Hepatocyte (in vitro differentiated cells): ENCODE results near the gene GNAO1.

Source experiments
- EZH2 ChIP-seq: fragments of 200-600 bp; sonication (generic); IDR thresholded peaks from 2 replicates; pipeline ENCODE4 v1.6.1; 2016; ENCODE audit warnings: antibody characterized with exemption, mild to moderate bottlenecking, borderline replicate concordance
- EZH2phosphoT487 ChIP-seq: fragments of 200-600 bp; sonication (generic); IDR thresholded peaks from one replicate; pipeline ENCODE4 v1.6.1; 2018; ENCODE audit warnings: antibody characterized with exemption, mild to moderate bottlenecking, low read depth, moderate library complexity; ENCODE audit not compliant: unreplicated experiment, severe bottlenecking
- TF ChIP-seq, protein P1 (sequence below): fragments of 200-600 bp; sonication (generic); IDR thresholded peaks from 2 replicates; pipeline ENCODE4 v1.5.1; 2016; ENCODE audit warnings: antibody characterized with exemption, mild to moderate bottlenecking; ENCODE audit not compliant: poor library complexity

DNA sequence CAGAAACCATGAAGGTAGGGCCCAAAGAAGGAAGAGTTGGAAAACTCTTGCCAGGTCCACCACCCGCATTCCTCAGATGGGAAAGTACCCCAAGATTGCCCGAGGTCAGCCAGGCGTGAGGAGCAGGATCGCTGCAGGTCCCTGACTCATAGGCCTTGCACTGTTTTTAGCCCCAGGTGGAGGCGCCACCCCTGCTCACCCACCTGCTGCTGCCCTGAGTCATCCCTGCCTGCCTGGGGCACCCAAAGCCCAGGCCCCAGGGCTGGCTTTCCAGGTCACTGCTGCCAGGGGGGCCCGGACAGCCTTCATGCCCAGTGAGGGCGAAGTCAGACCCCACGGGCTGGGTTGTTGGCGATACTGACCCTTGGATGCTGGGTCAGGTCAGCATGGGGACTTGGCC is 133.1 kb downstream of the GNAO1 start:
- TF ChIP-seq, protein P1, sequence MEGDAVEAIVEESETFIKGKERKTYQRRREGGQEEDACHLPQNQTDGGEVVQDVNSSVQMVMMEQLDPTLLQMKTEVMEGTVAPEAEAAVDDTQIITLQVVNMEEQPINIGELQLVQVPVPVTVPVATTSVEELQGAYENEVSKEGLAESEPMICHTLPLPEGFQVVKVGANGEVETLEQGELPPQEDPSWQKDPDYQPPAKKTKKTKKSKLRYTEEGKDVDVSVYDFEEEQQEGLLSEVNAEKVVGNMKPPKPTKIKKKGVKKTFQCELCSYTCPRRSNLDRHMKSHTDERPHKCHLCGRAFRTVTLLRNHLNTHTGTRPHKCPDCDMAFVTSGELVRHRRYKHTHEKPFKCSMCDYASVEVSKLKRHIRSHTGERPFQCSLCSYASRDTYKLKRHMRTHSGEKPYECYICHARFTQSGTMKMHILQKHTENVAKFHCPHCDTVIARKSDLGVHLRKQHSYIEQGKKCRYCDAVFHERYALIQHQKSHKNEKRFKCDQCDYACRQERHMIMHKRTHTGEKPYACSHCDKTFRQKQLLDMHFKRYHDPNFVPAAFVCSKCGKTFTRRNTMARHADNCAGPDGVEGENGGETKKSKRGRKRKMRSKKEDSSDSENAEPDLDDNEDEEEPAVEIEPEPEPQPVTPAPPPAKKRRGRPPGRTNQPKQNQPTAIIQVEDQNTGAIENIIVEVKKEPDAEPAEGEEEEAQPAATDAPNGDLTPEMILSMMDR, result no peak
- TF ChIP-seq EZH2 (no peak), EZH2phosphoT487 (no peak)
